GM21515 (cell line): ENCODE results near the gene KCNIP4.

Source experiments
- ATAC-seq: cut with Tn5 transposase; IDR thresholded peaks from one replicate; pipeline ENCODE4 v1.9.1; 2021; ENCODE audit not compliant: unreplicated experiment

The KCNIP4 gene

DNA sequence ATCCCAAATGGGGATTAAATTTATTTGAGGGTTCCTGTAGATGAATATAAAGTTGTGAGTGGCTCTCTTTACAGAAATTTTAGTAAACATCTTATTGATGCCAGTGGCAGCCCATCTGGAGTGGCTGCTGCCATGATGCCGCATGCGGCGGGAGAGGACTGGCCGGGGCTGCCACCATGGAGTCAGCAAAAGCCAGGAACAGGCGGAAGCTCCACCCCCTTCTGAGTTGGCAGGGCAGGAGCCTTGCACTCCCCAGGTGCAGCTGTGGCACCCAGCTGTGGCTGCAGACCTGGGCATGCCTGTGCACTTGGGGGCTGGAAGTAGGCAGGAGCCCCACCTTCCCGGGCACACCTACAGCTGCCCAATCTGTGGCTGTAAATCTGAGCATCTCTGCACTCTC, 92.3 kb downstream of the KCNIP4 start:
- ATAC-seq: no peak

DNA sequence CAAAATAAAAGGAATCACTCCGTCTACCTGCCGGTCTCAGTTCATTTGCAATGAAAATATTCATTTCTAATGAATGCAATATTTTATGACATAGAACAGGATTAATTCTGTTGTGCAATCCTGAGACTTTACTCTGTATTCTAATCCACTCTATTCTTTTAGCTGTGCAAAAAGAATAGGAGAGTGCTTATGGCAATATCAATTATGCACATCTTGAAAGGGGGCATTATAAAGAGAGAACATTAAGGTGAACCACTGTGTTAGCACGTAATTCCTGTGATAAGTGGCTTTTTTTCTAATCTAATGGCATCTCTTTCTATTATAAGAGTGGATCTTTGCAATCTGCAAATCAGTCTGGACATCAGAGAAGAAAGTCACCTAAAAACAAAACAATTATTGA, 99.5 kb downstream of the KCNIP4 start:
- no peak for ATAC-seq

DNA sequence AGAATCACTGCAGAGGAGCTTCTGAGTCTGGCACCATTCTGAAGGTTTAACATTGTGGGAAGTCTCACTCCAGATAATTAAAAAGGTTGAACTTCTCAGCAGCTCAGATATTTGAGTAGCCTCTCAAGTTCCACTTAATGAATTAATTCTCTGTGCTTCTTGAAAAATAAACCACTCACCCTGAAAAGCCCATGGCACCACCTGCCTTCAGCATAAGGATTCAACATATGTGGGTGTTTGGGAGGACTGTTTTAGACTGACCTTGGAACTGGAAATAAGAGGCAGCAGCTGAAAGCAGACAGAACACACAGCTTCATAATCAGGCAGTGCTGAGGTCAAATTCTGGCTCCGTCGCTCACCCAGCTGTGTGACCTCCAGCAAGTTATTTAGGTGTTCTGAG, 100.6 kb downstream of the KCNIP4 start:
- no peak for ATAC-seq

DNA sequence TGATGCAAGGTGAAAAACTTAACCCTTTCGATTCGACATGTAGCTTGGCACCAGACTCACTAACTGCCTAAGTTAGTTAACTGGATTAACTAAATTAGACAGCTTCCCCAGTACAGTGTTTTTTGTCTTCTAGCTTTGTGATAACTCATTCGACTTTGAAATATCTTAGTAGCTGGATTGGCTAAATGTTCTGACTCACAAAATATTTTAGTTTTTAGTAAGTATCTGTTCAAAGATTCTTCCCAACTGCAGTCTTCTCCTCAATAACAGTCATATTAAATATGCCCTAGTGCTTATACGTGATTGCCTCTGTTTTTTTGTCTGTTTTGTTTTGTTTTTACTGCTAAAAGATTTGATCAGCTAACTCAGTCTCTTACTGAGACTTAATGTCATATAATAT, 102.9 kb downstream of the KCNIP4 start:
- no peak for ATAC-seq

DNA sequence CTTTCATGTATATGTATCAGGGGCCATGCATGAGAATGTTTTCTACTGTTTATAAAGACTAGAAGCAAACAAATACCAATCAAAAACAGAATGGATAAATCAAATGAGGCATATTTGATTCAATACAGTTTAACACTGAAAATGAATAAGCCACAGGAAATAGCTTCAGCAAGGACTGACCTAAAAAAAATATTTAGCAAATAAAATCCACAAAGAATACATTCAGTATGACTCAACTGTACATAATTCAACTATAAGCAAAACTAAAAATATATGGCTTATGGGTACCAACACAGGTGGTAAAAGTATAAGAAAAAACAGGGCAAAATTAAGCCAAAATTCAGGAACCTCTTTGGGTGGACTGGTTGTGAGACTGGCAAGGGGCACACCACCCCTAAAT, 112.9 kb downstream of the KCNIP4 start:
- no peak for ATAC-seq

DNA sequence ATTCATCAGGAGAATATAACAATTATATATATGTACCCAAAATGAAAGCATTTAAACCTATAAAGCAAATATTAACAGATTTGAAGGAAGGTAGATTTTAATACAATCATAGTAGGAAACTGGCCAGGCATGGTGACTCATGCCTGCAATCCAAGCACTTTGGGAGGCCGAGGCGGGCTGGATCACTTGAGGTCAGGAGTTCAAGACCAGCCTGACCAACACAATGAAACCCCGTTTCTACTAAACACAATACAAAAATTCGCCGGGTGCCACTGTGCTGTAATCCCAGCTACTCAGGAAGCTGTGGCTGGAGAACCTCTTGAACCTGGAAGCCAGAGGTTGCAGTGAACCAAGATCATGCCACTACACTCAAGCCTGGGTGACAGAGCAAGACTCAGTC, 118.3 kb downstream of the KCNIP4 start:
- ATAC-seq: no peak

DNA sequence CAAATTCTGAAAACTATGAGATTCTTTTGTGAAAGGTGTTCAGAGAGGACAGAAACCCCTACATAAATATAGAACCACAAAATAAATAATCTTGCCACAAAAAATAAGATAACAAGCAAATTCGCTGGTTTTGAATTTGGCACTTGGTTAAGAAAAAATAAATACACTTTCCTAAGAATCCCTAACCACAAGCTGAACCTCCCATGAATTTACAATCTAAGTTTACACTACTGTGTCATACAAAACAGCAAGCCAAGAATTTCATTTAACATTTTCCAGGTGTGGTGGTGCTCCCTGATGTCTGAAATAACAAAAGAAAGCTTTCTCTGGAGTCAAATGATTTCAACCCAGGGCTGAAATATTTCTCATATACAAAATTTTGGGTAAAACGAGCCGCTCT, 121.0 kb downstream of the KCNIP4 start:
- no peak for ATAC-seq

DNA sequence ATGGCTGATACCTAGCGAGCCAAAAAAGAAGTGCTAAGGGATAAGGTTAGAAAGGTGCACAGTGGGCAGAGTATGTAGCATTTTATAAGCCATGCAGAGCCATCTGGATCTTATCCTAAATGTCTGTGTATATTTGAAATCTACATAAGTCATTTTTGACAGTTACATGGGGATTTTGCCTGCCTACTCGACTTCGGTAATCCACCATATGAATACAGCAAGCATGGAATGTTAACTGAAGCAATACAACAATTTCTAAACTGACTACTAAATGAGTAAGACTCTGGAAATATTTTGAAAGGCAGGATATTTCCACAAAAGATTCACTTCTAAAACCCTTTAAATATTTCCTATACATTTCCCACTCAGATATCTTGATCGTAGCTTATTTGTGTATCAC, 122.5 kb downstream of the KCNIP4 start:
- no peak for ATAC-seq

DNA sequence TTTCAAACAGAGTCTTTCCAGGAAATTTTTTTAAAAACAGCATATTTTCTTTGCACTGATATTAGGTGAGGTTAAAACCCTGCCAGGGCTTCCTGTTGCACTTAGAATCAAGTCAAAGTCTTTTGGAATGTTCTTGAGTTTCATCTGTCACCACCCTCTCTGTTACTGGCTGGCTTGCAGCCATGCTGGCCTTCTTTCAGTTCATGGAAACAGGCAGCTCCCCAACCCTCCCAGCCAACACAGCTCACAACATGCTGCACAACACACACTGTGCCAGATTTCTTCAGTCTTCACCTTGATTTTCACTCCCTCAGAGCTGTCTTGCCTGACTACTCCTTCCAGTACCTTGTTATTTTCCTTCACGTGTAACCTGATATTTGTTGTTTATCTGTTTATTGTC, 129.5 kb downstream of the KCNIP4 start:
- no peak for ATAC-seq

DNA sequence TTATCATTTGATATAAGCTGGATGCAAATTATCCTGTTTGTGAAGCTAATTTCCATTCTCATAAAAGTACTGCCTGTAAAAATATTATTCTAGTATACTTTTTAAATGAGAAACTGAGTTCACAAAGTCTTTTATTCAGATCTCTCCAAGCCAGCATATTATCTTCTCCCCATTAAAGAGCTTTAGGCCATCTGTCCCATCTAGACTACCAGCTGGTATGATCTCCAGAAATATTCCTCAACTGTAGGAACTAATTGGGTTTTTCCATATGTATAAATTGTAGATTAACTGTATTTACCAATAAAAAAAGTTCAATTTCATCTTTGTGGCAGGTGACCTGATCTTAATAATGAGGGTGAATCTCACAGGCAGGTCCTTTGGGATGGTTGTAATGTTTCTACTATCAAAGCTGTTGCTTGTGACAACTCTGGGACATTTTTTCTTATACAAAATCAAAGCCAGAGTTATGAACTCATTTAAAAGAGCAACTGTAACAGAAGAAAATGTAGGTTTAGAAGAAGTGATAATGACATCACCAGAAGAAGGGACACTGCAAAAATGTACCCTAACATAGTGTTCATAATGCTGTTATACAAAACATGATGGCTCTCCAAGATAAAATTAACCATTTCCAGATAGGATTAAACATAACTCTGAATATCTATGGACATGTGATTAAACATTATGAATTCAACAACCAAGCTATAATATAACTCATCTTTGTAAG, 132.8 kb downstream of the KCNIP4 start:
- no peak for ATAC-seq

DNA sequence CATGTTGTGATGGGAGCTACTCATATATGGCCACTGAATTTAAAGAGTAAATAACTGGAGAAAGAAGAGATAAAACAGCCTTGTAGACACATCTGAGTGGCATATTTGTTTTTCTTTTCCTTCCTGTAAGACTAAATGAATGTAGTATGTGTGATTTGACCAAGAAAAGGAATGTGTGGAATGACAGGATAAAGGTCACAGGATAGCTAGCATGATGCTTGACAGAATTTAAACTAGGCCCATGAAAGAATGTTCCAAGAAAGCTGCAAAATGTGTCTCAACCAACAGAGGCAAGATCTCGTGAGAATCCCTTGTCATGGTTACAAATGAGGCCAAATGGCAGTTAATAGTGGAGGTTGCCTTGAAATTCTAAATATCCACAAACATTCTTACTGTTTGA, 137.0 kb downstream of the KCNIP4 start:
- no peak for ATAC-seq

DNA sequence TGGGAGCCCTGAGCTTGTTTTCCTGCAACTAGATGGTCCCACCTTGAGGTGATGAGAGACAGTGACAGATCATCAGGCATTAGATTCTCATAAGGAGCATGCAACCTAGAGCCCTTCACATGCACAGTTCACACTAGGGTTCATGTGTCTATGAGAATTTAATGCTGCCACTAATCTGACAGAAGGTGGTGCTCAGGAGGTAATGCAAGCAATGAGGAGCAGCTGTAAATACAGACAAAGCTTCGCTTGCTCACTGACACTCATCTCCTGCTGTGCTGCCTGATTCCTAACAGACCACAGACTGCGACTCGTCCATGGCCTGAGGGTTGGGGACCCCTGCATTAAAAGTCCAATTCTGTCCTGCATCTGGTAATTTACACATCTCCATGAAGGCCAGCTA, 141.6 kb downstream of the KCNIP4 start:
- no peak for ATAC-seq

DNA sequence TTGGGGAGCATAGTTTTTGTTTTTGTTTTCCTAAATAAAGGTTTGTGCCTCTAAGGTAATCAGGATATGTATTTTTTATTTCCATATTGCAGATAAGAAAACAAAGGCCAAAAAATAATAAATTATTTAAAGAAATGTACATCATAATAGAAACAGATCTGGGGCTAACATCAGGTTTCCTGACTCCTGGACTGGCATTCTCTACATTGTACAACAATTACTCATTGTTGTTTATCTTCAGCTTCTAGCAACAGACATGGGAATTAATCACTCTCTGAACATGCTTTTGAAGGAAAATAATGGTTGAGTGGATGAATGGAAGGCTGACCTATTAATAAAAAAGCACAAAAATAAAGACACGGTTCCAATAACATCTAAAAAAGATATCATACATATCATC, 146.2 kb downstream of the KCNIP4 start:
- no peak for ATAC-seq

DNA sequence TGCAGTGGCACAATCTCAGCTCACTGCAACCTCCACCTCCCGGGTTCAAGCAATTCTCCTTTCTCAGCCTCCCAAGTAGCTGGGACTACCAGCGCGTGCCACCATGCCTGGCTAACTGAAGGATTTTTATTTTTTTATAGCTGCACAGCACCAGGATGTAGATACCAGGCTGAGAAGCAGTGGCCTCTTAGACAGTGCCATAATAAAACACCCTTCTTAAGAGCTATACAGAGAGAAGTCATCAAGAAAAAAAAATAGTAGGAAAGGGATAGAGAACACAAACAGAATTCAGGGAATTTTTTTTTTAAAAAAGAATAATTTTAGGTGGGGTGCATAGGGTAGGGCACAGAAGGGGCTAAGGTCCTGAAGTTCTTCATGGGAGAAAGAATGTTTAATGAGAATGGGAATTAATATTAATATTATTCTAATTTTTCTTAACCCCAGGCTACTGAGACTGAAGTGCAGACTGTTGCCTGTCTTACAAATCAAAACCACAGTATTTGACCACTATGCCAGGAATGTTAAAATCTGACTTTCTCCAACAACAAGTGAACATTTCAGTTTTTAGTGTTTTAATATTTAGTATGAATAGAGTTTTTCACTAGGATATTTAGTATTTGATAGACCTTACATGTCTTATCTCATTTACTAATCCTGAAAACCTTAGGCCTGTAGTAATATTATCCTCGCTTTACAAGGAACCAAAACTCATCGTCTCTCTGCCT, 146.7 kb downstream of the KCNIP4 start:
- ATAC-seq: no peak

DNA sequence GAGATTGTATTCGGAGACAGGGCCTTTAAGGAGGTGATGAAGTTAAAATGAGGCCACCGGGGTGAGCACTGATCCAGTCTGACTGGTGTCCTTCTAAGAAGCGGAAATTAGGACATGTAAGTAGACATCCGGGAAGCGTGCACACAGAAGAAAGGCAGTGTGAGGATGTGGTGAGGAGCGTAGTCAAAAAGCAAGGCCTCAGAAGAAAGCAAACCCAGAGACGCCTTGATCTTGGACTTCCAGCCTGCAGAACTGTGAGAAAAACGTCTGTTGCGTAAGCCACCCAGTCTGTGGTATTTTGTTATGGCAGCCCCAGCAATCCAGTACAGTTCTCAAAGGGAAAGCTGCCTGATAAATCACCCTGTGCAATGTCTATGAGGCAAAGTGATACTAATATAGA, 153.5 kb downstream of the KCNIP4 start:
- no peak for ATAC-seq

DNA sequence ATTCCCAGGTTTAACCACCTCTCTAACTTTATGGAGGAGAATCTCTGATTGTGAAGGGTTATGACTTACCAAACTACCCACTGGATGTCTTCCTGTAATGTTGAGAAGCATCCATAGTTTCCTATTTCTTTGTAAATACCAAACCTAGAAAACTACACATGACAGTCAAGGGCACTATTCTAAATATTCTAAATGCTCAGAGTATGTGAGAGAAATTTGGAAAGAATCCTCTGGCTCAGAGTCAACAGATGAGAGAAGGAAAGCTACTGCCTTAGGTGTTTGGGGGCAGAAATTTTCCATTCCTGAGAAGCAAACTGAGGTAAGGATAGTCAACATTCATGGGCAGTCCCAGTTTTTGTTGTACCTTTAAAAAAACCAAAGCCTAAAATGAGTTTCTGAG, 155.8 kb downstream of the KCNIP4 start:
- no peak for ATAC-seq

DNA sequence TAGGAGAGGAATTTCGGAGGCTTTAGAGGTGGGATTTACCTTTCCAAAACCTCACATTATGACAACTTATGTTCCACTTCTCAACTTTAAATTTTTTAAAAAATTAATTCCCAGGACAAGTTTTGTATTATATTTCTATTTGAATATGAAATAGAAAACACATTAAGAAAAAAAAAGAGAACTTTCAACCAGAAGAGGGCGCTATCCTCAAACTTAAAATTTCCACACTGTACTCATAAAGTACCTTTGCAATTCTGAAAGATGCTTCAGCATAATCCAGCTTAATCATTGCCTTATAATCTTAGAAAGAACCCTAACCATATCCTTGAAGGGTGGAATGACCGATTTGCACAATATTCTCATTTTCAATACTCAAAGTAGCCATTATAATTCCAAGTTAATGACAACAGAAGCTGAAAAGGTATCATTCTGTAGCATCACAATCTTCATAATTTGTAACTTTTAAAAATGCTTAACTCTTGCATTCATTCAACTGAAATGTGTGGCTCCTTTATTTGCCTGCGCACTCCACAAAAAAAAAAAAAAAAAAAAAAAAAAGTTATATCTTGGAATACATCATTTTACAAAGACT, 158.0 kb downstream of the KCNIP4 start:
- ATAC-seq: no peak

DNA sequence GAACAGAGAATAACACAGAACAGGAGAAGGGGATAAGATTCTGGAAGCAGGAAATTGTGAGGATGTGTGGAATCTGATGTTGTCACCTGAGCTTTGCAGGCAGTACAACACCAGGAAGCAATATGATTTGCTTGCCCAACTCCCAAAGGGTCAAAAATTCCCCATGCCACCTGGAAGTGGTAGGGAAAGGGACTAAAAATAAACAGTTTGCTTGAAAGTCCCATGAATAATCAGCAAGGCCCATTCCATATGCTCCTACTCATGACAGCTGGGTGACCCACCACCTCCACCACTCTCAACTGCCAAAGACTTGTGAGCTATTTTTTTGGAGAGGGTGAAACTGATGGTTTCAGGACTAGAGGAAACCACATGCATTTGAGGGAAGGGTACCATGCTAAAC, 168.4 kb downstream of the KCNIP4 start:
- ATAC-seq: no peak

DNA sequence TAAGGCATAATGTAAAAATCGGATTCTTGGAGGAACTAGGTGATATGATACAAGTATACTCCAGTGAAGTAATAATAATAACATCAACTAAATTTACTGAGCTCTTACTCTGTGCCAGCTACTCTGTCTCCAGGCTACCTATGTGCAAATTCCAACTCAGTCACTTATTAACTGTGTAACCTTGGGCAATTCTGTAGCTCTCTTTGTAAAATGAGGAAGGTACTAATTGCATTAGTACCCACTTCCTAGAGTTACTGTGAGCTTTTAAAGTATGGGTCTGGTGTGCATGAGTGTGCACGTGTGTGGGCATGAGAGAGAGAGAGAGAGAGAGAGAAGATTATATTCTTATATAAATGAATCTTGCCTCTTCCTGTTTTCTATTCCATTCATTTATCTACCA, 169.9 kb downstream of the KCNIP4 start:
- no peak for ATAC-seq

DNA sequence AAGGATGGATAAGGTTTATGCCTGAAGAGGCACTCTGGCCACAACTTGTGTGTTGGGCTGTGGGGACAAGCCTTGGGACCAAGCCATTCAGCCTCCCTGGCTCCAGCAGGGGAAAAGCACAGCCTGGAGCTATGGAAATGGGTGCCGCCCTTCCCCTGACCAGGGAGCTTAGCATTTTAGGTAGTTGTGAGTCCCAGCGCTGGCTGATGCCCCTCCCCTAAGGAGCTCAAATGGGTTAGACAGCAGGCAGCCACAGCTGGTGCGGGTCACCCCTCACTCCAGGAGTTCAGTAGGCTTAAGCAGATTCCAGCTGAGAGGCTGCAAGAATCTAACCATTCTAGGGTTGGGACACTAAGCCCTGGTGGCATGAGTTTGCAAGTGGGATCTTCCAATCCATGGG, 172.9 kb downstream of the KCNIP4 start:
- ATAC-seq: no peak

DNA sequence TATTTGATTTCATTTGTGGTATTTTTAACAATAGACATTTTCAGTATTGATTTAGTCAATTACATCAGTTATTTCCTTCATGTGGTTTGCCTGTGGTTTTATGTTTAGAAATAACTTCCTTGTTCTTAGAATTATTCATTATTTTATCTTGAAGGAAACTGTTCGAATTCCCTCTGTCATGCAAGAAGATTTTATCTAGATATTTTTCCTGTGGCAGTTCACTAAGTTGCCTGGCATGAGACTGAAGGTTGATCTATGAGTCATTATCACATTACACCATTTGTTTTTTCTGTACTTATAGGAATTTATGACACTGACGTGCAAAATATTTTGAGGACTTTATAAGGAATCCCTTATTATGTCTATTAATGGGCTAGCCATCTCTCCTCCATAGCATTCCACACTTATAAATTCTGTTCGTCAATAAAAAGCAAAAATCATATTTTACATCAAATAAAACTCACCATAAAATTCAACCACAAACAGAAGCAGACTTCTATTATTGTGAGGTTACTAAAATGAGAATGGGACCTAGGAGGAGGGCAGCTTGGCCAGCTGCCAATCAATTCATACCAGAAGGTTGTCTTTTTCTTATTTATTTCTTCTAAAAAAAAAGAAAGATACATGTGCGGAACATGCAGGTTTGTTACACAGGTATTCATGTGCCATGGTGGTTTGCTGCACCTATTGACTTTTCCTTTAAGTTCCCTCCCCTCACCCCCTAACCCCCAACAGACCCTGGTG, 179.0 kb downstream of the KCNIP4 start:
- ATAC-seq: no peak
